Effector memory CD8-positive, alpha-beta T cell (primary cell): ENCODE results near the gene MARCHF10.

Experiments used
- ATAC-seq: fragments of 150-1000 bp; cut with Tn5 transposase; replicated peaks from 2 replicates; pipeline ENCODE4 v1.10.0; 2021; ENCODE audit warnings: mild to moderate bottlenecking, moderate library complexity
- DNase-seq, 3 experiments: peaks; one replicate each; pipeline ENCODE4 v3.0.0; 2021
- H3K27ac Mint-ChIP-seq, 2 donors: one replicate each; pipeline ENCODE4 v1.8.0; 2022; ENCODE audit warnings: mild to moderate bottlenecking in 2 of 2, mixed read lengths in 2 of 2, moderate library complexity in 2 of 2
- H3K27me3 Mint-ChIP-seq, 2 donors: one replicate each; pipeline ENCODE4 v1.8.0; 2022; ENCODE audit warnings: mixed read lengths in 2 of 2
- H3K36me3 Mint-ChIP-seq: one replicate; pipeline ENCODE4 v1.8.0; 2022; ENCODE audit warnings: mild to moderate bottlenecking, moderate library complexity, mixed read lengths; ENCODE audit not compliant: insufficient read depth
- H3K4me1 Mint-ChIP-seq, 2 donors: one replicate each; pipeline ENCODE4 v1.8.0; 2022; ENCODE audit warnings: low read depth in 2 of 2, mixed read lengths in 2 of 2
- H3K4me3 Mint-ChIP-seq, 2 donors: one replicate each; pipeline ENCODE4 v1.8.0; 2022; ENCODE audit warnings: mild to moderate bottlenecking in 2 of 2, mixed read lengths in 2 of 2, moderate library complexity in 2 of 2
- H3K9me3 Mint-ChIP-seq, 2 donors: one replicate each; pipeline ENCODE4 v1.8.0; 2022; ENCODE audit warnings: mixed read lengths in 2 of 2

The MARCHF10 gene

DNA sequence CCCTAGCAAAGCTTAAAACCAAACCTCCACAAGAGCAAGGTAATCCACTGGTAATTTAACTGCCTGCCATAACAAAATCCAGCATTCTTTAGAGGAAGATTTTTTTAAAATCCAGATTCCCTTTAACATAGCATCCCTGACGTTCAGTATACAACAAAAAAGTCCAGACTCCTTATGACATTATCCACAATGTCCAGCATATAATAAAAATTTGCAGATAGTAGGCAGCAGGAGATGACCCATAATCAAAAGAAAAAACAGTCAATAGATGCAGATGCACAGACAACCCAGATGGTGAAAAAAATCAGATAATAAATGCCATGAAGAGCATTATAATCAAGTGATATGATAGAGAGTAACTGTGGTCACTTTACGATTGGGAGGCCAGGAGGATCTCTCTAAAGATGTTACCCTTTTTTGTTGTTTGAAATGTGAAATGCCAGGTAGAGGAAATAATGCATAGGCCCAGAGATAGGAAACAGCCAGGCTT, 147.4 kb downstream of the MARCHF10 start:
- no peak for DNase-seq
- no peak overlapping the region for H3K4me3 Mint-ChIP-seq
- H3K27me3 Mint-ChIP-seq: peaks cover 9 to 17% of the 10 kb centered on the region in 2 donors
- no peak overlapping the region for H3K27ac Mint-ChIP-seq
- H3K4me1 Mint-ChIP-seq: no peaks in the 10 kb centered on the region
- no peak for ATAC-seq
- peaks cover 2 to 8% of the 10 kb centered on the region in 2 donors for H3K9me3 Mint-ChIP-seq
- H3K36me3 Mint-ChIP-seq: no peaks in the 10 kb centered on the region

DNA sequence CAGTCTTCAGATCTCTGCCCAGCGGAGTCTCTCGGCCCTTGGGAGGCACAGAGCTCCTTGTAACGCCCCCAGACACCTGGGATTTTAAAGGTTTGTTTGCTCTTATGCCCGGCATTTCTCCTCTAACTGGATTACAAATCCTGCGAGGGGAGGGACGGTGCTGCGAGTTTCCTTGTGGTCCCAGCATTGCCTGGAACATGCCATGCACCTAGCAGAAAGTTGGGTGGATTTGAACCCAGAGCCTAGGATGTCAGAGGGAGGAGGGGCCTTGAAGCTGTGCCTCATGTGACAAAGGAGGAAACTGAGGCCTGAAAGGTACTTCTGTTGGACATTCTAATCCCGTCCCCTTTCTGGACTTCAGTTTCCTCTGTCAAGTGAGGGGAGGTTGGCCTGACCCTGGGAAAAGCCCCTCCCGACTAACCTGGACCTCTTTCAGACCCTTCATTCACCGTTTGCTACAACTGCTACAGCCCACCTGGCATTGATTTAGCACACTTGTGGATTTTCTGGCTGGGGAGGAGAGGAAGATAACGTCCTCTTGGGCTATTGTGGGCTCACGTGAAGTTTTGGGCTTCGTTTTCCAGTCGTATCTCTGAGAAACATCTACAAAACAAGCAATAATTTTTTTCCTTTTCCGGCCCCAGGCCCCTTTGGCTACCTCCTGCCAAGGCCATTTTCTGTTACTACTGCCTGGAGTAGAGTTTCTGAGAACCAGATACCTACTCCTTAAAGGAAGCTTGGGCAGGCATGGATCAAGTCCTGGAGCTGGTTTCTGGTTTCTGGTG, 149.8 kb downstream of the MARCHF10 start:
- Mint-ChIP-seq H3K36me3 (no peaks in the 10 kb centered on the region), H3K9me3 (peaks cover 2 to 8% of the 10 kb centered on the region in 2 donors), H3K4me3 (no peak overlapping the region), H3K27me3 (peaks cover 14 to 28% of the 10 kb centered on the region in 2 donors), H3K4me1 (peaks cover 4 to 7% of the 10 kb centered on the region in 2 donors), H3K27ac (no peak overlapping the region)
- DNase-seq (no peak), ATAC-seq (no peak)

DNA sequence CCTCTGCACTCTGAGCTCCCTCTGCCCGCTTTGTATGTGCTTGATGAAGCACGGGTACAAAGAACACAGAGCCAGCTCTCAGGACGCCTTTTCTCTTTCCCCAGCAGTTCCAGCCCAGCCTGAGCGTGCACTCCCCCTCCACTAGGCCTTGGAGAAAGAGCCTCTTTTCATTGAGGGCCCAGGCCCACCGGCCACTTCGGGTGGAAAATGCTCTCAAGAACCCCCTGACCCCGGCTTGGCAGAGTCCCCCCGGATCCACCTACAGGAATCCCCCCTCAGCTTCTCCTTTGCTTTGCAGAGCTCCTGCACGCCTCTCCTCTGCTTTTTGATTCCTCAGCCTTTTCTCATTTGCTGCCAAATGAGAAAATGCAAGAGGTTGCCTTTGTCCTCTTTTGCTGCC, 150.4 kb downstream of the MARCHF10 start:
- no peak overlapping the region for H3K4me3 Mint-ChIP-seq
- H3K9me3 Mint-ChIP-seq: peaks cover 2 to 8% of the 10 kb centered on the region in 2 donors
- no peak for DNase-seq
- H3K27me3 Mint-ChIP-seq: peaks cover 21 to 30% of the 10 kb centered on the region in 2 donors
- H3K36me3 Mint-ChIP-seq: no peaks in the 10 kb centered on the region
- H3K4me1 Mint-ChIP-seq: peaks cover 8 to 13% of the 10 kb centered on the region in 2 donors
- ATAC-seq: no peak
- no peak overlapping the region for H3K27ac Mint-ChIP-seq

DNA sequence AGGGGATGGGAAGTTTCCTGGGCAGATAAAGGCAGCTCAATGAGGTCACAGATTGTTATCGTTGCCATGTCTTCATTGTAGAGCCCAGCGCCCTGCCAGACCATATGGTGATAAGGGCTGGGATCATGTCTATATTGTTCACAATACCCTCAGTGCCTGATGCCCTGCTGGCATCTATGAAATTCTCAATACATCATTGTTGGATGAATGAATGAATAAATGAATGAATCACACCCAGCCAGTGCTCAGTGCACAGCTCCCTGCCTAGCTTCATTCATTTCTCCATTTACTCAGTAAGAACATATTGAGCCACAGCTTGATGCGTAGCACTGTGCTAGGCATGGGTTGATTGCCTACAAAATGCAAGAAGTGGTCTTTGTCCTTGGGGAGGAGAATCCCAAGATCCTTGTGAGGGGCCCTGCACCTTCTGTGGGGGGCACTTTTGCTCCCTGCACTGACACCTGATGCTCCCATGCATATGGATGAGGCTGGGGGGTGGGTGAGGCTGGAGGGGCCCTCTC, 150.9 kb downstream of the MARCHF10 start:
- Mint-ChIP-seq H3K27ac (no peak overlapping the region), H3K4me1 (peaks cover 12 to 17% of the 10 kb centered on the region in 2 donors), H3K9me3 (peaks cover 2 to 8% of the 10 kb centered on the region in 2 donors), H3K4me3 (no peak overlapping the region), H3K27me3 (peaks cover 25 to 35% of the 10 kb centered on the region in 2 donors), H3K36me3 (no peaks in the 10 kb centered on the region)
- no peak for DNase-seq
- ATAC-seq: no peak

DNA sequence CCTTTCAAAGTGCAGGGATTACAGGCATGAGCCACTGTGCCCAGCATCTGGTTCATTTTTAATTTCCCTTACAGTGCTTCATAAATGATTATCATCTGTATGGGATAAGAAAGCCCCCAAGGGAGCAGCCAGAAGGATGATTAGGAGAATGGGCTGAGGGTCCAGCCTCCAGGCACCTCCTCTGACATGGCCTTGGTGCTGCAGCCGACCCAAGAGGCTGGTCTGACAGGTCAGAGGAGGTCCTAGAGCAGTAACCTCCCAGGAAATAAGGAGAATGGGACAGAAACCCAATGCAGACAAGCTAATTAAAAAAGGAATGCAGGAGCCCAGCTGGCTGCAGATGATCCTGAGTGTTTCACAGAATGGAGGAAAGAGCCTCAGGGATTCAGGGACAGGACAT, 151.7 kb downstream of the MARCHF10 start:
- H3K27me3 Mint-ChIP-seq: peaks cover 33 to 37% of the 10 kb centered on the region in 2 donors
- H3K27ac Mint-ChIP-seq: no peak overlapping the region
- H3K9me3 Mint-ChIP-seq: peaks cover 2 to 8% of the 10 kb centered on the region in 2 donors
- H3K36me3 Mint-ChIP-seq: no peaks in the 10 kb centered on the region
- DNase-seq (no peak), ATAC-seq (no peak)
- H3K4me3 Mint-ChIP-seq: no peak overlapping the region
- H3K4me1 Mint-ChIP-seq: peaks cover 14 to 22% of the 10 kb centered on the region in 2 donors

DNA sequence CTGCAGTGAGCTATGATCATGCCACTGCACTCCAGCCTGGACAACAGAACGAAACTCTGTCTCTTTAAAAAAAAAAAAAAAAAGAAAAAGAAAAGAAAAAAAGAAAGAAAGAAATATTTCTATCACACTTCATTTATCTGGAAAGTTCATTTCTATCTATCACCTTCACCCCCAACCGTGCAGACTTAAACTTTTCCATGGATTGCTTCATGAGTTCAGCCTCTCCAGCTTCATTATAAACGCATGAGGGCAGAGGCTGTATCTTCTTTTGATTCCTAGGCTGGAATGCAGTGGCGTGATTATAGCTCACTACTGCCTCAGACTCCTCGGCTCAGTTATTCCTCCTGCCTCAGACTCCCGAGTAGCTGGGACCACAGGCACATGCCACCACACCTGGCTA, 152.5 kb downstream of the MARCHF10 start:
- peaks cover 0 to 2% of the 10 kb centered on the region in 2 donors for H3K9me3 Mint-ChIP-seq
- peaks cover 14 to 22% of the 10 kb centered on the region in 2 donors for H3K4me1 Mint-ChIP-seq
- ATAC-seq: no peak
- peaks cover 33 to 37% of the 10 kb centered on the region in 2 donors for H3K27me3 Mint-ChIP-seq
- no peak for DNase-seq
- H3K4me3 Mint-ChIP-seq: no peak overlapping the region
- no peak overlapping the region for H3K27ac Mint-ChIP-seq
- no peaks in the 10 kb centered on the region for H3K36me3 Mint-ChIP-seq

DNA sequence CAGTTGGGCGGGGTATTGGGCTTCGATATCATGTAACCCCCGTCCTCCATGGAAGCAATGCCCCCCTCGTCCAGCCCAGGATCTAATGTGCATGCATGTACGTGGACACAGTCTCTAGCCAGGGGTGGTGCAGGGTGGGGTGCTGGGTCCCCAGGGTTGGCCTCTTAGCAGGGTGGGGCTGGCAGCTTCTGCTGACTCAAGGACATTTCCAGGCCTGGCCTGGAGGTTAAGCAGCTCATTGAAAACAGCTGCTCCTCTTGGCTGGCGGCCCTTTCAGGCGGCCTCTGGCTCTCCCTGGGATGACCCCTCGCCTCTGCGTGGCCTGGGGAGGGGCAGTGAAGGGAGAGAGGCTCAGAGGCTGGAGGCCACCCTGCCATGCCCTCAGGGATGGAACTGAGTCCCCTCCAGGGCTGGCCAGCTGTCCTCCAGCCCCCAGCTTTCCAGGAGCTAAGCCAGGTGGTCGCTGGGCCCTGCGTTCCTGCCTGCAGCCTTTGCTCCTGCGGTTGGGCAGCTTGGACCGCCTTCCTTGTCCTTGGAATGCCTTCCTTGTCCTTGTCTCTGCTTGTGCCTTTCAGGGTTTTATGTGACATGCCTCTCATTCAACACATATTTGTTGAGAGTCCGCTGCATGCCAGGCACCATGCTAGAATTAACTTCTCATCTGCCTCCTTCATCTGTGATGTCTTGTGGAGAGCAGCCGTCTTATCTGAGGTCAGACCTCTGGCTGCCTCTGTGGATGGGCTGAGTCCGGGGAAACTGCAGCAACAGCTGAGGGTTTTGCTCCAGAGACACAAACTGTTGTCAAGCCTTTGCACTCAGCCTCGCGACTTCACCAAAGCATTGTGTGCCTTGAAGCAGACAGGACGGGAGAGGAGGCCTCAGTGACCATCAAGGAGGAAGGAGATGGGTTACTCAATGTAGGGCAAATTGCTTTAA, 154.0 kb downstream of the MARCHF10 start:
- Mint-ChIP-seq H3K4me3 (peak overlapping the region; percentile 87 to 94), H3K27me3 (peaks cover 32 to 33% of the 10 kb centered on the region in 2 donors), H3K9me3 (no peaks in the 10 kb centered on the region), H3K36me3 (no peaks in the 10 kb centered on the region), H3K27ac (peak overlapping the region; percentile 69 to 89), H3K4me1 (peaks cover 14 to 22% of the 10 kb centered on the region in 2 donors)
- DNase-seq: no peak
- ATAC-seq: no peak

DNA sequence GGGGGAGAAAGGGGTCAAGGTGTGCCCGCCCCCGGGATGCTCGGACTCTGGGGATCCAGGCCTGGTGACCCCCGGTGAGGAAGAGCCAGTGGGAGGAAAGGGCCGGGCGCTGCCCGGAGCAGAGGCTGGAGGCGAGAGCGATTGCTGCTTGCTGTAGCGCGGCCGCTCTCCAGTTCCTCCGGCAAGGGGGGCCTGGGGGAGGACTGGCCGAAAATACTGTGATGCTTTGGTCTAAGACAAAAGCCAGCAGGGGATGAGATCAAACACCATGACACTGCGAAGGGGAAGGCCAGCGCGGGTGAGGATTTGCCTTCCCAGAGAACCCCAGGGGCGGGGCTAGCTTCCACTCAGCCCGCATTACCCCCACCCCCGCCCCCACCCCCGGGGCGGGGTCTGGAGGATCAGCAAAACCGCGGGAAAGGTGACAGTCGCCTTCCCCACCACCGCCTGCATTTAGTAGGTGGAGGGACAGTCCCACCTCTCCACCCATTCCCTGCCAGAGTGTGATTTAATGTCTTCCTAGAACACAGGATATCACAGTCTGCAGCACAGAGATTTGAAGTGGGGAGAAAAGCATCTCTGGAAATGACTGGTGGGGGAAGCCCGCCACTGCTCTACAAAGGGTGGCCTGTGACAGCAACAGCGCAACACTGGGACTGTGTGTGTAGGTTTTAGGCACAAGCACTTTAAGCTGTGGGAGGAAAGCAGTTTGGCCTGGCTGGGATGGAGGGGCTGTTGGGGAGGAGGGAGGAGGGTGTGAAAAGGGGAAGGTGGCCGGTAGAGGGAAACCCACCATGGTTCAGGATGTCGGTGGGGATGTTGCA, 154.9 kb downstream of the MARCHF10 start:
- H3K4me3 Mint-ChIP-seq: peak overlapping the region; percentile 87 to 94
- peaks cover 14 to 22% of the 10 kb centered on the region in 2 donors for H3K4me1 Mint-ChIP-seq
- H3K9me3 Mint-ChIP-seq: no peaks in the 10 kb centered on the region
- H3K27ac Mint-ChIP-seq: peak overlapping the region; percentile 69 to 89
- no peaks in the 10 kb centered on the region for H3K36me3 Mint-ChIP-seq
- ATAC-seq (peak; percentile 84), DNase-seq (peak; percentile 26 to 55 (median 51))
- H3K27me3 Mint-ChIP-seq: peaks cover 28 to 33% of the 10 kb centered on the region in 2 donors

DNA sequence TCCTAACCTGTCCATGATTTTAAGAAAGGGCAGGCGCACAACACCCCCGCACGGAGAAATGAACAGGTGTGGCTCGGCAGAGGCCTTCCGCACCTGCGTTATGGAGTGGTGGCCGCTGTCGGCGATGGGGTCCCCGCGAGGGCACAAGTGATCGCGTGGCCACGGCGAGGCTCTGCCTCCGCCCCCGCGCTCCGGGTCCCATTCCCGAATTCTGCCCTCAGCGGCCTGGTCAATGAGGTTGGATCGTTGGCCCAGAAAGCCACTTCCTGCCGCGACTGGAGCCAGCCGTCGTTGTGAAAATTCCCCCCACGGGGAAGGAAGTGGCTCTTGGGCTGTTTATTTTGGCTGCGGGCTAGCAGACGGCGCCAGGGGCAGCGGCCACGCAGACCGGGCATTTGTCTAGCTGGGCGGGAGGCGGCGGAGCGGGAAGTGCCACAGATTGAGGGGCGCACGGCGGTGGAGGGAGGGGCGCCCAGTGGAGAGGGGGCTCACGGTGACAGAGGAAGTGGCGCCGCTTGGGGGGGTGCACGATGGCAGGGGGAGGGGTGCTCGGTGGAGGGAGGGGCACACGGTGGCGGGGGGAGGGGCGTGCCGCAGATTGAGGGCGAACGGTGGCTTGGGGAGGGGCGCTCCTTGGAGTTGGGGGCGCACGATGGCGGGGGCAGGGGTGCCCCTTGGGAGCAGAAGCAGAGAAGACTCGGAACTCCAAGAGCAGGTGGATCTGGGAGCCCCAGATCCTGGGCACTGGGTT, 155.7 kb downstream of the MARCHF10 start:
- Mint-ChIP-seq H3K36me3 (no peaks in the 10 kb centered on the region), H3K27ac (peak overlapping the region; percentile 69 to 89), H3K9me3 (no peaks in the 10 kb centered on the region), H3K4me1 (peaks cover 14 to 22% of the 10 kb centered on the region in 2 donors), H3K27me3 (peaks cover 27 to 28% of the 10 kb centered on the region in 2 donors), H3K4me3 (peak overlapping the region; percentile 87 to 94)
- ATAC-seq (peak; percentile 30), DNase-seq (peak in 1 of 3 experiments; percentile 16)
